Endothelial cell of umbilical vein (primary cell): Measurements from ENCODE around the gene PTGDR2. TPM values are rescaled to one million over a fixed set of nuclear protein-coding genes. Genes with fewer than 3 reads are reported as not detected.

ENCODE experiments used
- BruUV-seq: library from RNA; stranded (reverse); fragments of 400-500 nt; replicated peaks from 2 replicates; lab custom pipeline; 2021; lab: Mats Ljungman, UMichigan
- CTCF ChIA-PET: fragments of 300-600, 350-600 bp; sonication (Branson Sonifier 250); formaldehyde crosslinking; loops from one replicate; lab custom pipeline; 2021; ENCODE audit warnings: antibody characterized with exemption, inconsistent platforms; lab: Charles Lee
- POLR2A ChIA-PET: fragments of 300-600, 350-600 bp; sonication (Branson Sonifier 250); formaldehyde crosslinking; loops from one replicate; lab custom pipeline; 2021; ENCODE audit warnings: antibody characterized with exemption, inconsistent platforms; lab: Charles Lee
- DNase-seq: peaks from one replicate; pipeline ENCODE4 v3.0.0-alpha.2; 2011; ENCODE audit warnings: low read depth, low spot score
- FAIRE-seq: peaks from 2 replicates; lab custom pipeline; 2011; peaks lifted over from hg19 to GRCh38; lab: Jason Lieb, UNC
- H2AFZ ChIP-seq: 2 replicates; pipeline ENCODE4 v1.6.0; 2012; ENCODE audit warnings: low read depth, low read length, control low read depth, inconsistent platforms
- H3K27ac ChIP-seq: 2 replicates; pipeline ENCODE4 v1.5.1; 2011; ENCODE audit warnings: low read depth, mild to moderate bottlenecking, control low read depth, low read length, moderate library complexity; ENCODE audit not compliant: insufficient read depth
- H3K27me3 ChIP-seq, 2 experiments: 2 replicates each; pipeline versions ENCODE4 v1.6.0 to v1.6.1; 2011; ENCODE audit warnings: low read length in 2 of 2, mixed read lengths in 1 of 2; ENCODE audit not compliant: control insufficient read depth in 2 of 2, insufficient read depth in 2 of 2
- H3K36me3 ChIP-seq, 2 experiments: 2 replicates in 1 of 2; 3 replicates in 1 of 2; pipeline ENCODE4 v1.5.1; 2011; ENCODE audit warnings: low read length in 2 of 2, mild to moderate bottlenecking in 1 of 2, moderate library complexity in 1 of 2; ENCODE audit not compliant: control insufficient read depth in 2 of 2, insufficient read depth in 2 of 2; ENCODE audit errors: extremely low read depth in 1 of 2
- H3K4me1 ChIP-seq: 3 replicates; pipeline ENCODE4 v1.5.1; 2011; ENCODE audit warnings: mild to moderate bottlenecking, low read length; ENCODE audit not compliant: control insufficient read depth, insufficient read depth; ENCODE audit errors: extremely low read depth
- H3K4me2 ChIP-seq: 2 replicates; pipeline ENCODE4 v1.6.1; 2011; ENCODE audit warnings: low read length, control low read depth, mixed read lengths; ENCODE audit not compliant: insufficient read depth
- H3K4me3 ChIP-seq, 3 experiments: fragments of 200-600 bp in 1 of 3; sonication (generic), shearing (Covaris generic) in 1 of 3; replicated peaks in 1 of 3; 2 replicates each; pipeline ENCODE4 v1.5.1; 2011 to 2016; ENCODE audit warnings: control low read depth in 3 of 3, low read length in 3 of 3, mild to moderate bottlenecking in 2 of 3, inconsistent platforms in 1 of 3, low read depth in 1 of 3, moderate library complexity in 1 of 3; ENCODE audit not compliant: insufficient read depth in 1 of 3
- H3K79me2 ChIP-seq: 2 replicates; pipeline ENCODE4 v1.6.0; 2012; ENCODE audit warnings: low read length, inconsistent platforms; ENCODE audit not compliant: control insufficient read depth, insufficient read depth
- H3K9ac ChIP-seq: replicated peaks from 2 replicates; pipeline ENCODE3; 2011; ENCODE audit warnings: low read length, control low read depth; ENCODE audit not compliant: insufficient read depth; ENCODE audit errors: extremely low read depth
- H3K9me1 ChIP-seq: replicated peaks from 3 replicates; pipeline ENCODE4 v1.6.0; 2011; ENCODE audit warnings: mild to moderate bottlenecking, low read length; ENCODE audit not compliant: control insufficient read depth, insufficient read depth; ENCODE audit errors: extremely low read depth
- H3K9me3 ChIP-seq: replicated peaks from 2 replicates; pipeline ENCODE4 v1.5.1; 2012; ENCODE audit warnings: low read length, inconsistent platforms; ENCODE audit not compliant: control insufficient read depth, insufficient read depth
- H4K20me1 ChIP-seq: replicated peaks from 2 replicates; pipeline ENCODE3; 2011; ENCODE audit warnings: mild to moderate bottlenecking, low read length; ENCODE audit not compliant: control insufficient read depth, insufficient read depth; ENCODE audit errors: extremely low read depth
- EZH2 ChIP-seq: IDR thresholded peaks from 2 replicates; pipeline ENCODE4 v1.6.1; 2012; ENCODE audit warnings: borderline replicate concordance, low read depth, mild to moderate bottlenecking, moderate library complexity, low read length, inconsistent platforms; ENCODE audit not compliant: severe bottlenecking
- FOS ChIP-seq: IDR thresholded peaks from 2 replicates; pipeline ENCODE4 v1.6.1; 2011; ENCODE audit warnings: mild to moderate bottlenecking, low read length, moderate library complexity, borderline replicate concordance; ENCODE audit not compliant: insufficient read depth
- GATA2 ChIP-seq: IDR thresholded peaks from 2 replicates; pipeline ENCODE4 v1.7.0; 2011; ENCODE audit warnings: low read depth, mild to moderate bottlenecking, moderate library complexity, mixed read lengths, low read length; ENCODE audit not compliant: insufficient read length, insufficient read depth
- JUN ChIP-seq: IDR thresholded peaks from 2 replicates; pipeline ENCODE4 v1.6.1; 2011; ENCODE audit warnings: borderline replicate concordance, low read depth; ENCODE audit not compliant: insufficient read length, insufficient read depth
- MYC ChIP-seq: IDR thresholded peaks from one replicate; pipeline ENCODE4 v1.6.1; 2011; ENCODE audit warnings: mild to moderate bottlenecking, low read depth, low read length
- POLR2A ChIP-seq: IDR thresholded peaks from 2 replicates; pipeline ENCODE4 v1.6.1; 2012; ENCODE audit warnings: low read depth, mild to moderate bottlenecking, control low read depth, low read length
- POLR2AphosphoS5 ChIP-seq: IDR thresholded peaks from 2 replicates; pipeline ENCODE4 v1.6.1; 2012; ENCODE audit warnings: low read depth, mild to moderate bottlenecking, control low read depth, low read length, moderate library complexity; ENCODE audit not compliant: insufficient read depth
- dilution Hi-C: fragments of 300-500 bp; cut with MboI; formaldehyde crosslinking; loops from one replicate; pipeline ENCODE4 v1.15.0; 2019; ENCODE audit warnings: low sequenced_read_pairs; ENCODE audit not compliant: extremely low pct_ligation_motif_present
- intact Hi-C: fragments of 100-400 bp; cut with micrococcal nuclease; formaldehyde crosslinking; loops from one replicate; pipeline ENCODE4 v1.10.0; 2022
- polyA plus RNA-seq, 4 experiments: library from polyadenylated mRNA; depleted of rRNA in 3 of 4; stranded (reverse) in 3 of 4; unstranded in 1 of 4; fragments of >200 nt; gene quantifications; 2 replicates each; pipeline versions ENCODE4 v1.2.1 to v1.2.3, GENCODE V29; 2011 to 2012; ENCODE audit warnings: missing spikeins in 1 of 4
- total RNA-seq: library from RNA; stranded (reverse); gene quantifications from 2 replicates; pipeline ENCODE4 v1.2.3, GENCODE V29; 2021
- TF ChIP-seq, protein P1 (sequence below), 2 donors: IDR thresholded peaks; 1 replicate in 1 of 2; 2 replicates in 1 of 2; pipeline ENCODE4 v1.5.1; 2011; ENCODE audit warnings: low read length in 2 of 2, mild to moderate bottlenecking in 2 of 2, moderate library complexity in 2 of 2, control low read depth in 1 of 2, inconsistent platforms in 1 of 2, low read depth in 1 of 2; ENCODE audit not compliant: insufficient read depth in 1 of 2; ENCODE audit errors: extremely low read depth in 1 of 2
- TF ChIP-seq, protein P2 (sequence below): IDR thresholded peaks from 2 replicates; pipeline ENCODE4 v1.6.1; 2011; ENCODE audit not compliant: insufficient read depth, insufficient read length

Gene PTGDR2
- total and polyA plus RNA-seq, 2 donors (not counting 3 experiments of a cell fraction or from before 2014, with no cell fraction given): 0.15 TPM; not detected in 1

DNA sequence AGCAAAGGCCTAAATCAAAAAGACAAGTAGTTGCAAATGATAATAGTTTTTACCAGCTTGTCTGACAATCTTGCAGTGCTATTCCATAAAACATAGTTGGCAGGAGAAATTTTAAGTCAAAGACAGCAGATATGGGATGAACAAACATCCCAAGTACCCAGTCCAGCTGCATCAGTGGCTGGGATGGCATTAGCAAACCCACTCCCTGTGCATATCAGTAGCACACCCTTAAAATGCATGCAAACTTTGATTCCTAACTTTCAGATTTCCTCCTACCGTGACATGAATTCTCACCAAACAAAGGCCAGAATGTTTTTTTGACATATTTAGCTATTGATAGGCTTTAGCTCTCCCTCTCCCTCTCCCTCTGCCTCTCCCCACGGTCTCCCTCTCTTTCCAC lies 41.6 kb downstream of the PTGDR2 start:
- Histone ChIP-seq H3K4me1 (peaks cover 12% of the 10 kb centered on the region), H3K27me3 (no peaks in the 10 kb centered on the region), H3K9ac (no peak overlapping the region), H4K20me1 (no peaks in the 10 kb centered on the region), H3K4me2 (no peak overlapping the region), H3K4me3 (no peak overlapping the region), H3K36me3 (no peaks in the 10 kb centered on the region), H3K79me2 (no peaks in the 10 kb centered on the region), H3K27ac (no peak overlapping the region), H3K9me1 (no peaks in the 10 kb centered on the region), H3K9me3 (no peaks in the 10 kb centered on the region), H2AFZ (no peak overlapping the region)
- dilution Hi-C loops: no loop called here
- ChIA-PET CTCF (interaction anchor here (1.3 to 2.6 kb wide), 3 partner anchors 11 to 85 kb away, joined by 3 to 13 read pairs (median 7); no protein-coding TSS in a partner anchor), POLR2A (no interaction called here)
- FAIRE-seq (no peak), DNase-seq (no peak)
- TF ChIP-seq MYC: no peak
- TF ChIP-seq, protein P1, sequence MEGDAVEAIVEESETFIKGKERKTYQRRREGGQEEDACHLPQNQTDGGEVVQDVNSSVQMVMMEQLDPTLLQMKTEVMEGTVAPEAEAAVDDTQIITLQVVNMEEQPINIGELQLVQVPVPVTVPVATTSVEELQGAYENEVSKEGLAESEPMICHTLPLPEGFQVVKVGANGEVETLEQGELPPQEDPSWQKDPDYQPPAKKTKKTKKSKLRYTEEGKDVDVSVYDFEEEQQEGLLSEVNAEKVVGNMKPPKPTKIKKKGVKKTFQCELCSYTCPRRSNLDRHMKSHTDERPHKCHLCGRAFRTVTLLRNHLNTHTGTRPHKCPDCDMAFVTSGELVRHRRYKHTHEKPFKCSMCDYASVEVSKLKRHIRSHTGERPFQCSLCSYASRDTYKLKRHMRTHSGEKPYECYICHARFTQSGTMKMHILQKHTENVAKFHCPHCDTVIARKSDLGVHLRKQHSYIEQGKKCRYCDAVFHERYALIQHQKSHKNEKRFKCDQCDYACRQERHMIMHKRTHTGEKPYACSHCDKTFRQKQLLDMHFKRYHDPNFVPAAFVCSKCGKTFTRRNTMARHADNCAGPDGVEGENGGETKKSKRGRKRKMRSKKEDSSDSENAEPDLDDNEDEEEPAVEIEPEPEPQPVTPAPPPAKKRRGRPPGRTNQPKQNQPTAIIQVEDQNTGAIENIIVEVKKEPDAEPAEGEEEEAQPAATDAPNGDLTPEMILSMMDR (IDR thresholded peaks at IDR 0.05; ENCODE audit: extremely low read depth in 1 of 2, insufficient read depth in 1 of 2, low read depth in 1 of 2, low read length in 2 of 2): no peak
- TF ChIP-seq GATA2: no peak
- TF ChIP-seq, protein P2, sequence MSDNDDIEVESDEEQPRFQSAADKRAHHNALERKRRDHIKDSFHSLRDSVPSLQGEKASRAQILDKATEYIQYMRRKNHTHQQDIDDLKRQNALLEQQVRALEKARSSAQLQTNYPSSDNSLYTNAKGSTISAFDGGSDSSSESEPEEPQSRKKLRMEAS: no peak
- TF ChIP-seq POLR2AphosphoS5: no peak
- TF ChIP-seq POLR2A: no peak
- no peak for TF ChIP-seq JUN
- TF ChIP-seq EZH2: no peak
- TF ChIP-seq FOS: no peak
- BruUV-seq: no TSS peak
- intact Hi-C loops: no loop called here
